ENCODE data around the gene ZMYND12. TPM values are rescaled to one million over a fixed set of nuclear protein-coding genes. Genes with fewer than 3 reads are reported as not detected.

ZMYND12 gene
- total and polyA plus RNA-seq, 4 donors = 1.3 to 6.1 (median 2.4) TPM

GRCh38 chr1:42414551-42415496, 41.0 kb downstream of the ZMYND12 start:
- Histone ChIP-seq H3K9me3 (ENCODE audit: control insufficient read depth, insufficient read depth, low read length) (no peaks in the 10 kb centered on the region), H3K4me3 (ENCODE audit: low read depth, low read length) (no peak overlapping the region), H3K36me3 (ENCODE audit: control insufficient read depth, insufficient read depth, low read length) (peaks cover 3% of the 10 kb centered on the region), H3K4me1 (ENCODE audit: control insufficient read depth, insufficient read depth, low read length) (peaks cover 14% of the 10 kb centered on the region), H3K27ac (ENCODE audit: low read depth, low read length) (no peak overlapping the region), H3K27me3 (ENCODE audit: control insufficient read depth, insufficient read depth, low read length) (no peaks in the 10 kb centered on the region)
- WGBS (ENCODE audit: insufficient coverage) = 67% methylated on average over 8 of the region's 17 CpGs
- DNase-seq (ENCODE audit: low read depth in 4 of 6, low spot score in 6 of 6) = peak in 2 of 6 donors; percentile 69 to 82

DNA sequence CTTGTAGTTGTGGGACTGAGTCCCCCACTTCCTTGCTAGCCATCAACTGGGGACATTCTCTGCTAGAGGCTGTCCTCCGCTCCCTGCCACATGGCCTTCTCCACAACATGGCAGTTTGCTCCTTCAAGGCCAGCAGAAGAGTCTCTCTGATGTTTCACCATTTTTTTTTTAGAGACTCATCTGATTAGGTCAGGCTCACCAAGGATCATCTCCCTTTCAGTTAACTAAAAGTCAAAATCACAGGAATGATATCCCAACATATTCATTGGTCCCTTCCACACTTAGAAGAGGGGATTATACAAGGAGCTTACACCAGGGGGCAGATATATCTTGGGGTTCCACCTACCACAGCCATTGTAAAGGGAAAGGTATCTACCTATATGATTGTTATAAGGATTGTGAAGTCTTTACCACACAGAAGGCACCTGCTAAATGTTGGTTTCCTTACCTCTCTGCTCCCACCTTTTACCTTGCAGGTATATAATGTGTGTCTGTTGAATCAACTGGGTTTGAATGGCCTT, 51.9 kb downstream of the ZMYND12 start:
- Histone ChIP-seq H3K36me3 (ENCODE audit: control insufficient read depth, insufficient read depth, low read length) (peaks cover 8% of the 10 kb centered on the region), H3K27ac (ENCODE audit: low read depth, low read length) (no peak overlapping the region), H3K27me3 (ENCODE audit: control insufficient read depth, insufficient read depth, low read length) (no peaks in the 10 kb centered on the region), H3K4me3 (ENCODE audit: low read depth, low read length) (no peak overlapping the region), H3K9me3 (ENCODE audit: control insufficient read depth, insufficient read depth, low read length) (no peaks in the 10 kb centered on the region), H3K4me1 (ENCODE audit: control insufficient read depth, insufficient read depth, low read length) (no peaks in the 10 kb centered on the region)
- WGBS (ENCODE audit: insufficient coverage) = 100% methylated on average over 1 of the region's 1 CpG
- no peak for DNase-seq (ENCODE audit: low read depth in 4 of 6, low spot score in 6 of 6)

- no peaks in the 10 kb centered on the region for H3K4me1 ChIP-seq (ENCODE audit: control insufficient read depth, insufficient read depth, low read length)
- no peak for DNase-seq (ENCODE audit: low read depth in 4 of 6, low spot score in 6 of 6)
Observed at GRCh38 chr1:42399315-42400100, 56.3 kb downstream of the ZMYND12 start.

DNA sequence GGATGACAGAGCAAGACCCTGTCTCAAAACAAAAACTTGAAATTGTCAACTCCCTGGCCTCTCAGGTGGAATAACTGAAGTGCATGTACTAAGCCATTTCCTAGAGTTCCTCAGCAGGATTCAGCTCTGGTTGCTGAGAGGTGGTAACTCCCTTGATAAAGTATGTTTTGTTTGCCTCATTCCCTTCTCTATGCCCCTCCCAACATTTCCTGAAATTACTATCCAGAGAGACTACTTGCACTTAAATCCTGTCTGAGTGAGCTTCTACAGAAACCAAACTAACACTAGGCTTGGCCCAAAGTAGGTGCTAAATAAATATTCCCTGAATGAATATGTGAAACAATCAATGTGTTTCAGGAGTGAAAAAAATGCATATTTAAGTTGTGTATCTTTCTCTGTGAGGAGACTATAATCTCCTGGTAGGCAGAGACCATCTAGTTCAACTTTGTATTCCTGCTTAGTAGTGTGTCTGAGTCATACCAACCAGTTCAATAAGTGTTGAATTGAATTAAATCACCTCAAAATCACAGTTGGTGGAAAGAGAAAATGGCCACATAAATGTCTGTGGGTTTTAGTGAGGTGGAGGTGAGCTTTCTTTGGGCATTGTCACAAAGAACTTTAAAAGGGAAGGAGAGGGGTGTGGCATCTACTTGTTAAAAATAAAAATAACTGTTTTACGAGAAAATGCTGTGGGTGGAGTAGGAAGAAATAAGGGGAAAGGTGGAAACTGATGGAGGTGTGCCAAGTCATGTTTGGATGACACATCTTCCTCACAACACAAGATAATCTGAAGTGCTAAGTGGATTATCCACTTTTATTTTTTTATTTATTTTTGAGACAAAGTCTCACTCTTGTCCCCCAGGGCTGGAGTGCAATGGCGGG, 62.6 kb downstream of the ZMYND12 start:
- Histone ChIP-seq H3K4me3 (ENCODE audit: low read depth, low read length) (no peak overlapping the region), H3K4me1 (ENCODE audit: control insufficient read depth, insufficient read depth, low read length) (no peaks in the 10 kb centered on the region), H3K9me3 (ENCODE audit: control insufficient read depth, insufficient read depth, low read length) (no peaks in the 10 kb centered on the region), H3K27ac (ENCODE audit: low read depth, low read length) (no peak overlapping the region), H3K36me3 (ENCODE audit: control insufficient read depth, insufficient read depth, low read length) (no peaks in the 10 kb centered on the region), H3K27me3 (ENCODE audit: control insufficient read depth, insufficient read depth, low read length) (no peaks in the 10 kb centered on the region)
- no peak for DNase-seq (ENCODE audit: low read depth in 4 of 6, low spot score in 6 of 6)
- no CpG with 5 or more reads among the region's 2 CpGs for WGBS (ENCODE audit: insufficient coverage)

More at GRCh38 chr1:42399315-42400100, 56.3 kb downstream of the ZMYND12 start:
- H3K4me3 ChIP-seq (ENCODE audit: low read depth, low read length) = no peak overlapping the region
- peaks cover 6% of the 10 kb centered on the region for H3K36me3 ChIP-seq (ENCODE audit: control insufficient read depth, insufficient read depth, low read length)
- H3K27ac ChIP-seq (ENCODE audit: low read depth, low read length) = no peak overlapping the region
- H3K9me3 ChIP-seq (ENCODE audit: control insufficient read depth, insufficient read depth, low read length) = no peaks in the 10 kb centered on the region
- WGBS (ENCODE audit: insufficient coverage) = 96% methylated on average over 9 of the region's 10 CpGs
- no peaks in the 10 kb centered on the region for H3K27me3 ChIP-seq (ENCODE audit: control insufficient read depth, insufficient read depth, low read length)

DNA sequence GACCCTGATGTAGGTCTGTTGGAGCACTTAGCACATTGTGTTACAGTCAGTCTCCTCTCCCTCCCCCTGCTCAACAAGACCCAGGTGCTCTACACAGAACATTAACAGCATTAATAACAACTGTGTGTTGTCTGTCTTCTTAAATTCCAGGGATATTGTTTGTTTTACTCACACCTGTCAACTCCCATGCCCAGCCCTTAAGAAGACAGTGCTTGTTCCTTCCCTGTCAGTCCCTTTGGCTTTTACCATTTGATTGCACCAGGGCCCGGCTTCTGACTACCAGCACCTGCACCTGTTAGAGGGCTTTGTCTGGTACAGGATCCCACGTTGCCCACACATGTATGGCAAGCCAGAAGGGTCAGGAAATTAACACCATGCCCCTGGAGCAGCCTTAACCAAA, 63.6 kb downstream of the ZMYND12 start:
- H3K27ac ChIP-seq (ENCODE audit: low read depth, low read length) = no peak overlapping the region
- H3K36me3 ChIP-seq (ENCODE audit: control insufficient read depth, insufficient read depth, low read length) = no peaks in the 10 kb centered on the region
- DNase-seq (ENCODE audit: low read depth in 4 of 6, low spot score in 6 of 6) = no peak
- no peaks in the 10 kb centered on the region for H3K27me3 ChIP-seq (ENCODE audit: control insufficient read depth, insufficient read depth, low read length)
- no peaks in the 10 kb centered on the region for H3K9me3 ChIP-seq (ENCODE audit: control insufficient read depth, insufficient read depth, low read length)
- H3K4me3 ChIP-seq (ENCODE audit: low read depth, low read length) = no peak overlapping the region
- 84% methylated on average over 2 of the region's 2 CpGs for WGBS (ENCODE audit: insufficient coverage)
- no peaks in the 10 kb centered on the region for H3K4me1 ChIP-seq (ENCODE audit: control insufficient read depth, insufficient read depth, low read length)

DNA sequence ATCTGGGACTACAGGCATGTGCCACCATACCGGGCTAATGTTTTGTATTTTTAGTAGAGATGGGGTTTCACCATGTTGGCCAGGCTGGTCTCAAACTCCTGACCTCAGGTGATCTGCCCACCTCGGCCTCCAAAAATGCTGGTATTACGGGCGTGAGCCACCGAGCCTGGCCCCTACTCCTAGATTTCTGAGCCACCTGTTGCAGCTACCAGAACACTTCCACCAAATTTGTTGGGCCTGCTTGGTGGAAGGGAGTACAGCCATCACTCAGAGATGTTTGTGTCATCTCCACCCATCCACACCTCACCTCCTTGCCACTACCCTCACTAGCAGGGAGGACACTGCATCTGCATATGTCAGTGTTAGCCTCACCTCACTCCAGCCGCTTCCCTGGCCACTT, 69.8 kb downstream of the ZMYND12 start:
- Histone ChIP-seq H3K4me1 (ENCODE audit: control insufficient read depth, insufficient read depth, low read length) (no peaks in the 10 kb centered on the region), H3K27me3 (ENCODE audit: control insufficient read depth, insufficient read depth, low read length) (peaks cover 2% of the 10 kb centered on the region), H3K9me3 (ENCODE audit: control insufficient read depth, insufficient read depth, low read length) (no peaks in the 10 kb centered on the region), H3K27ac (ENCODE audit: low read depth, low read length) (no peak overlapping the region), H3K4me3 (ENCODE audit: low read depth, low read length) (no peak overlapping the region), H3K36me3 (ENCODE audit: control insufficient read depth, insufficient read depth, low read length) (no peaks in the 10 kb centered on the region)
- WGBS (ENCODE audit: insufficient coverage) = 82% methylated on average over 4 of the region's 6 CpGs
- DNase-seq (ENCODE audit: low read depth in 4 of 6, low spot score in 6 of 6) = no peak

- no peak for DNase-seq (ENCODE audit: low read depth in 4 of 6, low spot score in 6 of 6)
- H3K9me3 ChIP-seq (ENCODE audit: control insufficient read depth, insufficient read depth, low read length) = no peaks in the 10 kb centered on the region
- H3K36me3 ChIP-seq (ENCODE audit: control insufficient read depth, insufficient read depth, low read length) = no peaks in the 10 kb centered on the region
- H3K27ac ChIP-seq (ENCODE audit: low read depth, low read length) = no peak overlapping the region
- no CpG with 5 or more reads among the region's 1 CpG for WGBS (ENCODE audit: insufficient coverage)
- no peaks in the 10 kb centered on the region for H3K4me1 ChIP-seq (ENCODE audit: control insufficient read depth, insufficient read depth, low read length)
- H3K27me3 ChIP-seq (ENCODE audit: control insufficient read depth, insufficient read depth, low read length) = peaks cover 2% of the 10 kb centered on the region
- no peak overlapping the region for H3K4me3 ChIP-seq (ENCODE audit: low read depth, low read length)
Observed at GRCh38 chr1:42385283-42385682, 70.5 kb downstream of the ZMYND12 start.

DNA sequence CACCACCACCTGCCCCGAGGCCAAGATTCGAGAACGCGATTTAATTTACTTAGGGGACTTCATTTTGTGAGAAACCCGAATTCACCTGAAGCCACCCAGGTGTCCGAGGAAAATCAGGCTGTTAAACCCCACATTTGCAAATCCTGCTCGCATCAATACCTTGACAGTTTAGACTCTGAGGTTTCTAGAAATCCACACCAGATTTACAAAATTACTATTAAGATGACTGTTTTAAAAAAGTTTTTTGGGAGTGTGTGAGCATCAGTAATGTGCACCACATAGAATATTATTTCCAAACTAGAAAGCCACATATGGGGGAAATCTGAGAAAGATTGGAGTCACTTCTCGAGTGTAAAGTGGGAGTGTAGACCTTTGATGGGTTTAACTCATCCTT, 74.5 kb downstream of the ZMYND12 start:
- H3K27me3 ChIP-seq (ENCODE audit: control insufficient read depth, insufficient read depth, low read length) = peaks cover 2% of the 10 kb centered on the region
- no peaks in the 10 kb centered on the region for H3K9me3 ChIP-seq (ENCODE audit: control insufficient read depth, insufficient read depth, low read length)
- 0% methylated on average over 6 of the region's 8 CpGs for WGBS (ENCODE audit: insufficient coverage)
- H3K36me3 ChIP-seq (ENCODE audit: control insufficient read depth, insufficient read depth, low read length) = no peaks in the 10 kb centered on the region
- H3K27ac ChIP-seq (ENCODE audit: low read depth, low read length) = no peak overlapping the region
- peak in 3 of 6 donors; percentile 0 to 6 (median 4) for DNase-seq (ENCODE audit: low read depth in 4 of 6, low spot score in 6 of 6)
- peak overlapping the region; percentile 22 for H3K4me3 ChIP-seq (ENCODE audit: low read depth, low read length)
- peaks cover 6% of the 10 kb centered on the region for H3K4me1 ChIP-seq (ENCODE audit: control insufficient read depth, insufficient read depth, low read length)
